ENCODE results near the gene RHOF. TPM values are rescaled to one million over a fixed set of nuclear protein-coding genes. Genes with fewer than 3 reads are reported as not detected.
A peak's percentile ranks its signal among the peaks of the same experiment; 100 is the strongest.

Gene RHOF
- total and polyA plus RNA-seq, 2 of the 13 experiments (the other 11 are each of a cell fraction or from before 2014, with no cell fraction given) = 14.6 to 32.2 TPM

- TF ChIP-seq GPBP1L1 (CRISPR knock-in tag; IDR thresholded peaks at IDR 0.05) (no peak), CSRNP1 (CRISPR knock-in tag; IDR thresholded peaks at IDR 0.05) (no peak), ZNF180 (CRISPR knock-in tag; IDR thresholded peaks at IDR 0.05; ENCODE audit: borderline replicate concordance, low read depth) (no peak), PHF21A (CRISPR knock-in tag; IDR thresholded peaks at IDR 0.05) (no peak), ZNF577 (CRISPR knock-in tag; IDR thresholded peaks at IDR 0.05; ENCODE audit: borderline replicate concordance, low read depth) (no peak), ZNF382 (CRISPR knock-in tag; IDR thresholded peaks at IDR 0.05; ENCODE audit: borderline replicate concordance) (no peak), ZBTB49 (CRISPR knock-in tag; IDR thresholded peaks at IDR 0.05; ENCODE audit: borderline replicate concordance) (no peak), ZNF280D (CRISPR knock-in tag; IDR thresholded peaks at IDR 0.05) (no peak), KAT7 (CRISPR knock-in tag; IDR thresholded peaks at IDR 0.05; ENCODE audit: borderline replicate concordance) (peak; percentile 78), NFKB2 (CRISPR knock-in tag; IDR thresholded peaks at IDR 0.05; ENCODE audit: borderline replicate concordance) (peak; percentile 51; the same call in 1 of the 2 replicates), SALL1 (CRISPR knock-in tag; IDR thresholded peaks at IDR 0.05) (no peak; the same call in 1 of the 2 replicates), DBP (CRISPR knock-in tag; IDR thresholded peaks at IDR 0.05; ENCODE audit: not compliant biosample characterization) (no peak), ZNF207 (IDR thresholded peaks at IDR 0.05; ENCODE audit: borderline replicate concordance) (no peak), ZMYM2 (CRISPR knock-in tag; IDR thresholded peaks at IDR 0.05) (no peak), ZFP37 (CRISPR knock-in tag; IDR thresholded peaks at IDR 0.05; ENCODE audit: borderline replicate concordance) (no peak; the same call in 1 of the 2 replicates), KDM2A (CRISPR knock-in tag; IDR thresholded peaks at IDR 0.05; ENCODE audit: borderline replicate concordance, low read depth) (peak; percentile 85), HOMEZ (CRISPR knock-in tag; IDR thresholded peaks at IDR 0.05; ENCODE audit: low read depth) (no peak)
Measured at GRCh38 chr12:121799842-121800693, 6.6 kb upstream of the RHOF start (continued).

Data from HepG2 (cell line).